ENCODE data around the gene RNF148. TPM values are rescaled to one million over a fixed set of nuclear protein-coding genes. Genes with fewer than 3 reads are reported as not detected.

Gene RNF148, protein sequence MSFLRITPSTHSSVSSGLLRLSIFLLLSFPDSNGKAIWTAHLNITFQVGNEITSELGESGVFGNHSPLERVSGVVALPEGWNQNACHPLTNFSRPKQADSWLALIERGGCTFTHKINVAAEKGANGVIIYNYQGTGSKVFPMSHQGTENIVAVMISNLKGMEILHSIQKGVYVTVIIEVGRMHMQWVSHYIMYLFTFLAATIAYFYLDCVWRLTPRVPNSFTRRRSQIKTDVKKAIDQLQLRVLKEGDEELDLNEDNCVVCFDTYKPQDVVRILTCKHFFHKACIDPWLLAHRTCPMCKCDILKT
- not detected in 5 replicates for total RNA-seq (2022; extraction: Qiagen RNA extraction; ENCODE audit: low read depth)

DNA sequence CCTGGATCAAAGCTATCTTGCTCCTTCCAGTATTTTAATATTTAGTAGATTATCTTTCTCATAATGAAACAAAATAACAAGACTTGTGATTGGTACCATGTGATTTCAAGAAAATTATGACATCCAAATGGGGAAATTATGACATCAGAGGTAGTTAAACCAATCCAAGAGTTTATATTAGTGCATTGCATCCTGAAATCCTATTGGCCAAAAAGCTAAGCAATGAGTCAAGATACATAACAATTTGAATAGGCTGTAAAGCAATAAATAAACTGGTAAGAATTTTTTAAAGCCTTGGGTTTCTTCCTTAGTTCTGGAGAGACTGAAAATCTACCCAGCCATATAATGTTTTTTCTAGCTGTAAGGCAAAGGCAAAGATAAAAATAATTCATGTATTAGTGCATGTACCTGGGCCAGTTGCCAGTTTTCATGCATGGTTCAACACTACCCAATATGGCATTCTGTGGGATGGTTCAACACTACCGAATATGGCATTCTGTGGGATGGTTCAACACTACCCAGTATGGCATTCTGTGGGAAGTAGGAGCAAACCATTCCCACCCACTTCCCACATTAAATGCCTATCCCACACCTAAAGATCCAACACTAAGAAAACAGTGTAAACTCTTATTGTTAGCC lies at the start of gene RNF148:
TSS of gene RNF148 (minus strand) at position 51 of the 639 bp plus-strand sequence. CDS start 172 bp downstream, outside the sequence.

DNA sequence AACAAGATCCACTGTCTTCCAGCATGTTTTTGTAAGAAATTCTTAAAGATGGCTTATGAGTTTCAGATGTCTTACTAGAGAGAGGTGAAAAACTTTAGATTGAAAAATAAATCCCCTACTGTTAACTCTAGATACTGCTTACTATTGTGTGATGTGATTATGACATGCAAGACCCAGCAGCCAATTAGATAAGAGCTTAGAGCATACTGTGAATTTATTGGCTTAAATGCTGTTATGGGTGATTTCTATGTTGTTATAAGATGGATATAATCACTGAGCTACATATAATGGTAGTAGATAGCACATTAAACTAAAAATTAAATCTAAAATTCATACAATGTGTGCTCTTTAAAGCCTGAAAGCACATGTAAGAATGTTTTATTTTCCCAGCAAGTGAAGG lies 3.7 kb downstream of the RNF148 start, which contains the start of gene RNF133:
TSS of gene RNF133 (minus strand) at position 101 of the 400 bp plus-strand sequence. CDS start 199 bp downstream, outside the sequence.

Other genes with a start within 250 kb of the RNF148 start
- gene RNF133, start 3.8 kb downstream of the RNF148 start, total RNA-seq (2022; extraction: Qiagen RNA extraction; ENCODE audit: low read depth), result not detected in 5 replicates
- gene CADPS2, start 183.5 kb upstream of the RNF148 start, total RNA-seq (2022; extraction: Qiagen RNA extraction; ENCODE audit: low read depth), result 0.04 to 0.12 TPM (median 0.07 TPM) in 5 replicates

Measured in A549 treated with DMSO at 1 μM for 4 hours (cell line).